Keratinocyte (primary cell): ENCODE measurements around the gene KIF5B. TPM values are rescaled to one million over a fixed set of nuclear protein-coding genes. Genes with fewer than 3 reads are reported as not detected.

ENCODE experiments used
- DNase-seq: peaks from one replicate; pipeline ENCODE4 v3.0.0-alpha.2; 2011; ENCODE audit warnings: low read depth, missing footprints, low spot score
- FAIRE-seq: peaks from 2 replicates; lab custom pipeline; 2011; peaks lifted over from hg19 to GRCh38; lab: Jason Lieb, UNC
- H2AFZ ChIP-seq: 2 replicates; pipeline ENCODE4 v1.6.0; 2012; ENCODE audit warnings: low read length, control low read depth, inconsistent platforms; ENCODE audit not compliant: control insufficient read depth
- H3K27ac ChIP-seq: 2 replicates; pipeline ENCODE4 v1.5.1; 2011; ENCODE audit warnings: low read length; ENCODE audit not compliant: control insufficient read depth, insufficient read depth
- H3K27me3 ChIP-seq: 3 replicates; pipeline ENCODE4 v1.6.0; 2011; ENCODE audit warnings: low read length; ENCODE audit not compliant: control insufficient read depth, insufficient read depth; ENCODE audit errors: extremely low read depth
- H3K36me3 ChIP-seq, 2 experiments: 2 replicates in 1 of 2; 3 replicates in 1 of 2; pipeline ENCODE4 v1.5.1; 2011; ENCODE audit warnings: low read length in 2 of 2, mild to moderate bottlenecking in 1 of 2; ENCODE audit not compliant: control insufficient read depth in 2 of 2, insufficient read depth in 2 of 2; ENCODE audit errors: extremely low read depth in 1 of 2
- H3K4me1 ChIP-seq: 3 replicates; pipeline ENCODE4 v1.5.1; 2011; ENCODE audit warnings: low read length; ENCODE audit not compliant: control insufficient read depth, insufficient read depth; ENCODE audit errors: extremely low read depth
- H3K4me2 ChIP-seq: 3 replicates; pipeline ENCODE4 v1.6.0; 2011; ENCODE audit warnings: low read depth, low read length; ENCODE audit not compliant: control insufficient read depth, insufficient read depth; ENCODE audit errors: extremely low read depth
- H3K4me3 ChIP-seq, 3 experiments: fragments of 200-600 bp in 1 of 3; sonication (generic) in 1 of 3; 2 replicates in 2 of 3; 3 replicates in 1 of 3; pipeline ENCODE4 v1.5.1; 2011 to 2016; ENCODE audit warnings: low read length in 3 of 3, mild to moderate bottlenecking in 3 of 3, control low read depth in 2 of 3, inconsistent platforms in 1 of 3, low read depth in 1 of 3, mixed read lengths in 1 of 3, mixed run types in 1 of 3, moderate library complexity in 1 of 3; ENCODE audit not compliant: control insufficient read depth in 2 of 3, insufficient read depth in 2 of 3; ENCODE audit errors: extremely low read depth in 1 of 3
- H3K79me2 ChIP-seq: 2 replicates; pipeline ENCODE4 v1.6.0; 2012; ENCODE audit warnings: low read length; ENCODE audit not compliant: control insufficient read depth, insufficient read depth
- H3K9ac ChIP-seq: 3 replicates; pipeline ENCODE4 v1.6.0; 2011; ENCODE audit warnings: low read length; ENCODE audit not compliant: control insufficient read depth, insufficient read depth; ENCODE audit errors: extremely low read depth
- H3K9me1 ChIP-seq: 3 replicates; pipeline ENCODE4 v1.6.0; 2011; ENCODE audit warnings: low read length; ENCODE audit not compliant: control insufficient read depth, insufficient read depth; ENCODE audit errors: extremely low read depth
- H3K9me3 ChIP-seq: 2 replicates; pipeline ENCODE4 v1.5.1; 2012; ENCODE audit warnings: low read depth, low read length; ENCODE audit not compliant: control insufficient read depth
- H4K20me1 ChIP-seq: 3 replicates; pipeline ENCODE4 v1.6.0; 2011; ENCODE audit warnings: low read length; ENCODE audit not compliant: control insufficient read depth, insufficient read depth; ENCODE audit errors: extremely low read depth
- EZH2 ChIP-seq: IDR thresholded peaks from one replicate; pipeline ENCODE4 v1.6.1; 2012; ENCODE audit warnings: inconsistent platforms, mild to moderate bottlenecking, low read length, moderate library complexity
- dilution Hi-C: fragments of 300-500 bp; cut with MboI; formaldehyde crosslinking; loops from one replicate; pipeline ENCODE4 v1.7.0; 2020; ENCODE audit warnings: low sequenced_read_pairs; ENCODE audit not compliant: extremely low pct_ligation_motif_present
- polyA plus RNA-seq, 5 experiments: library from polyadenylated mRNA; depleted of rRNA in 3 of 5; stranded (reverse) in 3 of 5; stranded (forward) in 1 of 5; unstranded in 1 of 5; fragments of >200 nt; gene quantifications; 1 replicate in 1 of 5; 2 replicates in 3 of 5; 3 replicates in 1 of 5; pipeline versions ENCODE4 v1.2.1 to v1.2.3, GENCODE V29; 2011 to 2012; ENCODE audit warnings: missing spikeins in 2 of 5, low read depth in 1 of 5, low replicate concordance in 1 of 5
- TF ChIP-seq, protein P1 (sequence below), 3 experiments: IDR thresholded peaks in 1 of 3; conservative IDR thresholded peaks in 1 of 3; optimal IDR thresholded peaks in 1 of 3; 2 replicates in 2 of 3; 3 replicates in 1 of 3; pipeline versions ENCODE3 to v1.5.1; 2011; ENCODE audit warnings: low read length in 3 of 3, mild to moderate bottlenecking in 3 of 3, moderate library complexity in 2 of 3, control low read depth in 1 of 3, inconsistent platforms in 1 of 3; ENCODE audit not compliant: insufficient read depth in 2 of 3; ENCODE audit errors: extremely low read depth in 1 of 3

Gene KIF5B
- polyA plus RNA-seq, 1 donor (not counting 4 experiments of a cell fraction or from before 2014, with no cell fraction given), result 82.1 TPM

DNA sequence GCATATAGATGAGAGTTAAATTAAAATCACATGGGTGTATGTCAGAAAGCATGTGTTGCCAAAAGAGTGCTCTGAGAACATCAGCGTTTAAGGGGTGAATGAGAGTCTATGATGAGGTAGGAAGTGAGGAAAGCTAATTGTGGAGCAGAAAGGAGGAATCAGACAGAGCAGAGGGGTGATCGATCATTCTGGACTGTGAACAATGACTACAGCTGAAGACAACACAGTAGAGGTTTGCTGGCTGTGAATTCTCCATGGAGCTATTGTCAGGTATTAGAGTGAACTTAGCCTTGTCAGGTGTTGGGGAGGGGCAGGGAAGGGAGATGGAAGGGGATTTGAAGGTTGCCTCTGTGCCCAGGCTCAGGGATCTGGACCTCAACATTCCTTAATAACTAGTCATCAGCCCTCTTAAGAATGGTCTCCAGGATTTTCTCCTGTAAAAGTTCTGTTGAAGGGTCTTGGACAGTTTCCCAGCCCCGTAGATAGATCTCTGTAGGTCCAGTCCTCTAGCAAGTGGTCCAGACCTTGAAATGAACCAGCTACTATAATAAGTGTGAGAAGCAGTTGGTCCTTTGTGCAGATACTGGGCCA is 57.1 kb downstream of the KIF5B start:
- no peak for DNase-seq
- Histone ChIP-seq H4K20me1 (no peaks in the 10 kb centered on the region), H3K27ac (no peak overlapping the region), H2AFZ (no peak overlapping the region), H3K4me2 (no peak overlapping the region), H3K4me3 (no peak overlapping the region), H3K9ac (no peak overlapping the region), H3K9me1 (no peaks in the 10 kb centered on the region), H3K27me3 (no peaks in the 10 kb centered on the region), H3K9me3 (no peaks in the 10 kb centered on the region), H3K36me3 (no peaks in the 10 kb centered on the region), H3K4me1 (no peaks in the 10 kb centered on the region), H3K79me2 (no peaks in the 10 kb centered on the region)
- dilution Hi-C loops, result no loop called here
- no peak for TF ChIP-seq EZH2
- TF ChIP-seq, protein P1, sequence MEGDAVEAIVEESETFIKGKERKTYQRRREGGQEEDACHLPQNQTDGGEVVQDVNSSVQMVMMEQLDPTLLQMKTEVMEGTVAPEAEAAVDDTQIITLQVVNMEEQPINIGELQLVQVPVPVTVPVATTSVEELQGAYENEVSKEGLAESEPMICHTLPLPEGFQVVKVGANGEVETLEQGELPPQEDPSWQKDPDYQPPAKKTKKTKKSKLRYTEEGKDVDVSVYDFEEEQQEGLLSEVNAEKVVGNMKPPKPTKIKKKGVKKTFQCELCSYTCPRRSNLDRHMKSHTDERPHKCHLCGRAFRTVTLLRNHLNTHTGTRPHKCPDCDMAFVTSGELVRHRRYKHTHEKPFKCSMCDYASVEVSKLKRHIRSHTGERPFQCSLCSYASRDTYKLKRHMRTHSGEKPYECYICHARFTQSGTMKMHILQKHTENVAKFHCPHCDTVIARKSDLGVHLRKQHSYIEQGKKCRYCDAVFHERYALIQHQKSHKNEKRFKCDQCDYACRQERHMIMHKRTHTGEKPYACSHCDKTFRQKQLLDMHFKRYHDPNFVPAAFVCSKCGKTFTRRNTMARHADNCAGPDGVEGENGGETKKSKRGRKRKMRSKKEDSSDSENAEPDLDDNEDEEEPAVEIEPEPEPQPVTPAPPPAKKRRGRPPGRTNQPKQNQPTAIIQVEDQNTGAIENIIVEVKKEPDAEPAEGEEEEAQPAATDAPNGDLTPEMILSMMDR (optimal IDR thresholded peaks at IDR 0.05 in 1 of 3, IDR thresholded peaks at IDR 0.05 in 1 of 3, conservative IDR thresholded peaks at IDR 0.05 in 1 of 3; ENCODE audit: extremely low read depth in 1 of 3, insufficient read depth in 2 of 3, low read length in 3 of 3), result no peak
- peak; percentile 20 for FAIRE-seq

DNA sequence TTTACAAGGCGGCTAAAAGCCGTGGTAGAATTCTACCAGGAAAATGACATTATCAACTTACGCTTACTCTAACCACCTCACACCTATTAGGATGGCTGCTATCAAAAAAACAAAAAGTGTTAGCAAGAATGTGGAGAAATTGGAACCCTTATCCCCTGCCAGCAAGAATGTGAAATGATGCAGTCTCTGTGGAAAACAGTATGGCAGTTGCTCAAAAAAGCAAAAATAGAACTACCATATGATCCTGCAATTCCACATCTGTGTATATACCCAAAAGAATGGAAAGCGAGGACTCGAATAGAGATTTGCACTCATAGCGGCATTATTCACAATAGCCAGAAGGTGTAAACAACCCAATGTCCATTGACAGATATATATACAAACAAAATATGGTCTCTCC is 61.3 kb downstream of the KIF5B start:
- FAIRE-seq, result no peak
- no peaks in the 10 kb centered on the region for H4K20me1 ChIP-seq
- no peaks in the 10 kb centered on the region for H3K79me2 ChIP-seq
- no peak overlapping the region for H2AFZ ChIP-seq
- H3K9ac ChIP-seq, result no peak overlapping the region
- no peak overlapping the region for H3K4me3 ChIP-seq
- no peak overlapping the region for H3K4me2 ChIP-seq
- no peak for DNase-seq
- H3K9me1 ChIP-seq, result no peaks in the 10 kb centered on the region
- no peaks in the 10 kb centered on the region for H3K9me3 ChIP-seq
- no peak overlapping the region for H3K27ac ChIP-seq
- no peaks in the 10 kb centered on the region for H3K4me1 ChIP-seq
- H3K36me3 ChIP-seq, result no peaks in the 10 kb centered on the region
- dilution Hi-C loops, result no loop called here
- no peaks in the 10 kb centered on the region for H3K27me3 ChIP-seq
- TF ChIP-seq, protein P1 (optimal IDR thresholded peaks at IDR 0.05 in 1 of 3, IDR thresholded peaks at IDR 0.05 in 1 of 3, conservative IDR thresholded peaks at IDR 0.05 in 1 of 3; ENCODE audit: extremely low read depth in 1 of 3, insufficient read depth in 2 of 3, low read length in 3 of 3), result no peak
- TF ChIP-seq EZH2, result no peak
